ENCODE data around the gene VSX2. TPM values are rescaled to one million over a fixed set of nuclear protein-coding genes. Genes with fewer than 3 reads are reported as not detected.

VSX2 gene
- total and polyA plus RNA-seq, 2 of the 13 experiments (the other 11 are each of a cell fraction or from before 2014, with no cell fraction given): 0.05 TPM; not detected in 1

GRCh38 chr14:74217672-74218448, 21.4 kb upstream of the VSX2 start (continued):
- TF ChIP-seq SNAPC5 (CRISPR knock-in tag; IDR thresholded peaks at IDR 0.05; ENCODE audit: borderline replicate concordance): no peak
- no peak for TF ChIP-seq SYNCRIP (IDR thresholded peaks at IDR 0.05; ENCODE audit: insufficient read depth, low read depth, low read length)
- TF ChIP-seq CHD2 (IDR thresholded peaks at IDR 0.05; ENCODE audit: low read depth, low read length): no peak
- no peak for TF ChIP-seq THAP8 (CRISPR knock-in tag; IDR thresholded peaks at IDR 0.05; ENCODE audit: borderline replicate concordance)
- TF ChIP-seq ZBTB40 (IDR thresholded peaks at IDR 0.05): no peak
- TF ChIP-seq ZBTB40 (CRISPR knock-in tag; IDR thresholded peaks at IDR 0.05): no peak
- TF ChIP-seq HNF1B (CRISPR knock-in tag; IDR thresholded peaks at IDR 0.05): no peak
- TF ChIP-seq THAP9 (CRISPR knock-in tag; IDR thresholded peaks at IDR 0.05; ENCODE audit: borderline replicate concordance): no peak
- TF ChIP-seq ELF1 (CRISPR knock-in tag; IDR thresholded peaks at IDR 0.05): no peak
- TF ChIP-seq CBX5 (CRISPR knock-in tag; IDR thresholded peaks at IDR 0.05; ENCODE audit: borderline replicate concordance): no peak
- TF ChIP-seq ZNF33A (CRISPR knock-in tag; IDR thresholded peaks at IDR 0.05; ENCODE audit: borderline replicate concordance): no peak
- no peak for TF ChIP-seq ZNF296 (CRISPR knock-in tag; conservative IDR thresholded peaks at IDR 0.05)

Measured in HepG2 (cell line).